BJ (cell line): ENCODE data around the gene DCAF11. TPM values are rescaled to one million over a fixed set of nuclear protein-coding genes. Genes with fewer than 3 reads are reported as not detected.

ENCODE experiments used
- CTCF ChIA-PET: fragments of 350-600 bp; formaldehyde crosslinking; extraction: SDS; loops from one replicate; lab custom pipeline; 2021; ENCODE audit warnings: antibody characterized with exemption, inconsistent platforms; lab: Yijun Ruan, JAX
- POLR2A ChIA-PET: fragments of 300-600 bp; sonication (Branson Sonifier 250); formaldehyde crosslinking; extraction: SDS; loops from one replicate; lab custom pipeline; 2021; ENCODE audit warnings: antibody characterized with exemption; lab: Charles Lee
- DNase-seq: peaks from one replicate; pipeline ENCODE4 v3.0.0-alpha.2; 2011; ENCODE audit warnings: low read depth
- H3K27me3 ChIP-seq: 2 replicates; pipeline ENCODE4 v1.6.0; 2011; ENCODE audit warnings: low read length; ENCODE audit not compliant: control insufficient read depth, insufficient read depth
- H3K36me3 ChIP-seq: 2 replicates; pipeline ENCODE4 v1.5.1; 2011; ENCODE audit warnings: low read length; ENCODE audit not compliant: control insufficient read depth, insufficient read depth
- H3K4me3 ChIP-seq: 2 replicates; pipeline ENCODE4 v1.5.1; 2011; ENCODE audit warnings: low read depth, mild to moderate bottlenecking, control low read depth, low read length
- CTCF ChIP-seq: IDR thresholded peaks from 2 replicates; pipeline ENCODE4 v1.5.1; 2011; ENCODE audit warnings: low read depth, mild to moderate bottlenecking, control low read depth, inconsistent platforms, low read length, moderate library complexity; ENCODE audit not compliant: insufficient read depth
- polyA plus RNA-seq: library from polyadenylated mRNA; depleted of rRNA; stranded (reverse); fragments of >200 nt; gene quantifications from 2 replicates; pipeline ENCODE4 v1.2.3, GENCODE V29; 2011

Gene DCAF11
- polyA plus RNA-seq, 1 experiment: 50.0 TPM

DNA sequence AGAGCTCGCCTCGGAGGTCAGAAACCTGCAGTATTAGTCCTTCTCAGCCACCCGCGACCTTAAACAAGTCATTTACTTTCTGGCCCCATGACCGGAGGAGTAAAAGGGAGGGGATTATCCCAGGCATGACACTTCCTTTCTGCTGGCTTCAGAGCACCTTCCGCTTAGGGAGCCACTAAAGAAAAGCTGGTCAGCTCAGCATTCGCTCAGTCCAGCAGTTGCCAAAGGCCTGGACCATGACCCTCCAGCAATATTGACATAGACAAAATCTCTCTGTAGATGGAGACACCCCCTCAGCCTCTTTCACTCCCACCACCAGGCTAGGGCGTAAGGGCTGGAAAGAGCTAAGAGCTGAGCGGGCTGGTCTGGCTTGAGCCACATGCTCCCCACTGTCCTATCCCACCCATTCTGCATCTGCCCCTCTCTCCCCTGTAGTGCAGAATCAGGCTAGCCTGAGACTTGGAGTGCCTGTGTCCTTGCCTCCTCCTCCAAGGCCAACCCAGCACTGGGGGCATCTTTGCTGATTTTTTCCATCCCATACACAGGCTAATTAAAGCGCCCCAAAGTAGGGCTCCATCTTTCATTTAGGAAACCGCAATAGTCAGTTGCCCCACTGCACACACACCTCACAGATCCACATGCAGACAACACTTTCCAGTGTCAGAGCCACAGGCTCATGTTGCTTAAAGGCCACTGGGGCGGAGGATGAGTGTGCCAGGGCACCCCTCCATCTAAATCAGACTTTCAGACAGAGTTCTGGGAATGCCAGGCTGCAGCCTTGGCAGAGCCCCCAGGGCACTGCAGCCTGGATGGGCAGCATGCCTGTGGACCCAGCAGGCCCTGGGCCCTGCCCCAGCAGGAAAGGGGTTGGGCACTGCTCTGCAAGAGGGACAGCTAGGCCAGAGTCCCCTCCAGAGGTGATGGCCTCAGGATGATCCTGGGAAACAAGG lies 47.2 kb upstream of the DCAF11 start:
- no peaks in the 10 kb centered on the region for H3K36me3 ChIP-seq
- no peak for TF ChIP-seq CTCF
- H3K27me3 ChIP-seq: peaks cover 18% of the 10 kb centered on the region
- ChIA-PET POLR2A (no interaction called here), CTCF (interaction anchor here (0.8 to 5.5 kb wide), 8 partner anchors 9 to 94 kb away, joined by 3 to 33 read pairs (median 6); partner anchors contain the start of gene IRF9)
- no peak for DNase-seq
- no peak overlapping the region for H3K4me3 ChIP-seq

DNA sequence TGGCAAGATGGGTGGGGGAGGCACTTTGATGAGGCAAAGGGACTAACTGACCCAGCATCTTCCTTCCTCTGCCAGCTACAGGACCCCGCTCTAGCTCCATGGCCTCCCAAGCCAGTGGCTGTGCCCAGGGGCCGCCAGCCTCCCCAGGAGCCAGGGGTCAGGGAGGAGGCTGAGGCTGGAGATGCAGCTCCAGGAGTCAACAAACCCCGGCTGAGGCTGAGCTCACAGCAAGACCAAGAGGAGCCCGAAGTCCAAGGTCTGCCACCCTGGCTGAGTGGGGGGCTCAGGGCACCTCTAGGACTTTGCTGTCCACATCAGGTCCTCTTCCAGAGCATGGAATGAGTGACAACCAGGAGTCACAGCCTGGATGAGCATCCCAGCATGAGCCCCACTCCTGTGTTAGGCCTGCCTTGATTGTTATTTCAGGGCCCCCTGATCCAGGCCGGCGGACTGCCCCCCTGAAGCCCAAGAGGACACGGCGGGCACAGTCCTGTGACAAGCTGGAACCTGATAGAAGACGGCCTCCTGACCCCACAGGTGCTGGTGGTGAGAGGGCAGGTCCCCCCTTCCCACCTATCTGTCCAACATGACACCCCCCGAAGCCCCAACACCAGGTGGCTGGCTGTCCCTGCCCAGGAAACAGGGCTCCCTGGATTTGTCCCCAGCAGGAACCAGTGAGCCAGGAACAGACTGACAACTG lies 45.7 kb upstream of the DCAF11 start:
- TF ChIP-seq CTCF: no peak
- ChIA-PET POLR2A (no interaction called here), CTCF (interaction anchor here (0.6 to 5.5 kb wide), 6 partner anchors 8 to 83 kb away, joined by 3 to 33 read pairs (median 5); no protein-coding TSS in a partner anchor)
- no peaks in the 10 kb centered on the region for H3K36me3 ChIP-seq
- no peak overlapping the region for H3K4me3 ChIP-seq
- H3K27me3 ChIP-seq: peaks cover 21% of the 10 kb centered on the region
- no peak for DNase-seq

DNA sequence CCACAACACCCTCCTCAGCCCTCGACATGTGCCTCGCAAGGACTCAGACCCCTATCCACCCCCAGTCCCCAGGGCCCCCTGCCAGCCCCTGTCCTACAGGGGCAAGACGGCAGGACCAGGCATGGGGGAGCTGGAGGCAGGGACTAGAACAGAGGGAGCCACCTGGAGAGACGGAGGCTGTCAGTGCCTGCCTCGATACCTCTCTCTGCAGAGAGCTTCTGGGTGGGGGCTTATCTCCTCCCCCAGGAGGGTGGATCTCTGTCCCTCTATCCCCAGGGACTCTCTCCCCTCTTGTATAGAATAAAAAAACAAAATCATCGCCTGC lies 45.2 kb upstream of the DCAF11 start:
- CTCF ChIA-PET: interaction anchor here (0.6 to 5.5 kb wide), 4 partner anchors 11 to 84 kb away, joined by 3 to 33 read pairs (median 8); no protein-coding TSS in a partner anchor
- peaks cover 21% of the 10 kb centered on the region for H3K27me3 ChIP-seq
- DNase-seq: no peak
- no peak for TF ChIP-seq CTCF
- POLR2A ChIA-PET: no interaction called here
- no peak overlapping the region for H3K4me3 ChIP-seq
- no peaks in the 10 kb centered on the region for H3K36me3 ChIP-seq

GRCh38 chr14:24070285-24071143 lies 44.1 kb upstream of the DCAF11 start:
- no peak overlapping the region for H3K4me3 ChIP-seq
- ChIA-PET POLR2A (no interaction called here), CTCF (interaction anchor here (0.8 to 5.5 kb wide), 5 partner anchors 9 to 20 kb away, joined by 3 to 33 read pairs (median 3); no protein-coding TSS in a partner anchor)
- H3K36me3 ChIP-seq: no peaks in the 10 kb centered on the region
- peaks cover 19% of the 10 kb centered on the region for H3K27me3 ChIP-seq
- no peak for TF ChIP-seq CTCF
- no peak for DNase-seq
